H1 (cell line): ENCODE results near the gene MT1F. TPM values are rescaled to one million over a fixed set of nuclear protein-coding genes. Genes with fewer than 3 reads are reported as not detected.

Source experiments
- KDM4A ChIP-seq: IDR thresholded peaks from one replicate; pipeline ENCODE4 v1.7.1; 2012; ENCODE audit warnings: low read depth, mild to moderate bottlenecking, moderate library complexity, low read length, inconsistent platforms; ENCODE audit not compliant: severe bottlenecking
- RNF2 ChIP-seq: fragments of 200-900, 300-1000 bp; sonication (generic); IDR thresholded peaks from 2 replicates; pipeline ENCODE4 v1.7.1; 2016; ENCODE audit warnings: borderline replicate concordance, low read depth, mild to moderate bottlenecking, antibody characterized with exemption, low read length; ENCODE audit not compliant: poor library complexity, severe bottlenecking; ENCODE audit errors: missing control alignments
- polyA plus RNA-seq, 7 experiments: library from polyadenylated mRNA; depleted of rRNA in 3 of 7; stranded (reverse) in 5 of 7; unstranded in 2 of 7; fragments of >200 nt in 5 of 7; fragments of 200-250 nt in 2 of 7; gene quantifications; 1 replicate in 5 of 7; 2 replicates in 1 of 7; 4 replicates in 1 of 7; pipeline versions ENCODE4 v1.2.1 to v1.2.3, GENCODE V29; 2011 to 2013; ENCODE audit warnings: missing spikeins in 2 of 7, mixed read lengths in 2 of 7
- total RNA-seq: library from RNA; stranded (reverse); fragmentation: NEBNext Ultra II Directional; extraction: Animal tissue kit (Norgen Biotek cat#: 25700); gene quantifications from 2 replicates; pipeline ENCODE4 v1.2.1, GENCODE V29; 2021

MT1F gene
- total and polyA plus RNA-seq, 2 of the 8 experiments (the other 6 are each of a cell fraction or from before 2014, with no cell fraction given) = 5.9 to 20.8 TPM

DNA sequence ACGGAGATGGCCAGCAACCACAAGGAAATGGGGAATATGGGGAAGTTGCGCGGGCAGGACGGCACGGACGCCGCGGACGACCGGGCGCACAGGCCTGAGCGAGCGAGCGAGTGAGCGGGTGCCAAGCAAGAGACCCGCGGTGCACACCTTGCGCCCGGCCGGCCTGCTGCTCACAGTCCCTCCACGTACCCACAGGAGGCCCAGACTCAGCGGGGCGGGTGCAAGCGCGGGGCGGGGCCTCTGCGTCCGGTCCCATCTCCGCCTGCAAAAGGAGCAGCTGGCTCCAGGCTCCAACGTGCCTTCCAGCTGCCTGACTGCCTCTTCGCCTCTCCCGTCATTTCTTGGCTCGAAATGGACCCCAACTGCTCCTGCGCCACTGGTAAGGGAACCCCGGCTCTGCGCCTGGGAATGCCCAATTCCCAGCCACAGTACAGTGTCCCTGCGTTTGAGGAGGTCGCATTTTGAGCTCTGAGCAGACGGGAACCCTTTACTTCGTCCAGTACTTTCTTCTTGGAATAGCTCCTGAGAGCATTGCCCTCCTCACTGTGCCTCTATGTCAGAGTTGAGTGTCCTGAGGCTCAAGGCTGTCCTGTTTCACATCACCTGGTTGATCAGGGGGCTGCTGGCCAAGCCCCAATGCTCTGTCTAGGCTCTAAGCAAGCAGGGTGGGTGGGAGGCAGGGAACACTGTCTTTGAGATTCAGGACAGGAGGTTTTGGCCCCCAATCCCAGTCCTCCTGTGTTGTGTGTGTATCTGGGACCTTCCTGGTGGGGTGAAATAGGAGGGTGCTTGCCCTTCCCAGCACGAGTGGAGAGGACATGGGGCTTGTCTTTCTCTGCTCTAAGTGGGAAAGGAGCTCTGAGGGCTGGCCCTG lies 40.3 kb upstream of the MT1F start (continued):
- TF ChIP-seq KDM4A = peak; percentile 79
- TF ChIP-seq RNF2 = peak; percentile 81
- TF ChIP-seq, all 59 proteins: peak for 6
